GM12875 (cell line): ENCODE results near the gene HJURP.

ENCODE experiments used
- H3K4me3 ChIP-seq: one replicate; pipeline ENCODE4 v1.5.1; 2011; ENCODE audit warnings: low read depth, low read length, control low read depth
- TF ChIP-seq, protein P1 (sequence below): IDR thresholded peaks from 2 replicates; pipeline ENCODE4 v1.5.1; 2011; ENCODE audit warnings: low read depth, mild to moderate bottlenecking, control low read depth, inconsistent platforms, low read length, moderate library complexity, borderline replicate concordance; ENCODE audit not compliant: insufficient read depth

HJURP gene

DNA sequence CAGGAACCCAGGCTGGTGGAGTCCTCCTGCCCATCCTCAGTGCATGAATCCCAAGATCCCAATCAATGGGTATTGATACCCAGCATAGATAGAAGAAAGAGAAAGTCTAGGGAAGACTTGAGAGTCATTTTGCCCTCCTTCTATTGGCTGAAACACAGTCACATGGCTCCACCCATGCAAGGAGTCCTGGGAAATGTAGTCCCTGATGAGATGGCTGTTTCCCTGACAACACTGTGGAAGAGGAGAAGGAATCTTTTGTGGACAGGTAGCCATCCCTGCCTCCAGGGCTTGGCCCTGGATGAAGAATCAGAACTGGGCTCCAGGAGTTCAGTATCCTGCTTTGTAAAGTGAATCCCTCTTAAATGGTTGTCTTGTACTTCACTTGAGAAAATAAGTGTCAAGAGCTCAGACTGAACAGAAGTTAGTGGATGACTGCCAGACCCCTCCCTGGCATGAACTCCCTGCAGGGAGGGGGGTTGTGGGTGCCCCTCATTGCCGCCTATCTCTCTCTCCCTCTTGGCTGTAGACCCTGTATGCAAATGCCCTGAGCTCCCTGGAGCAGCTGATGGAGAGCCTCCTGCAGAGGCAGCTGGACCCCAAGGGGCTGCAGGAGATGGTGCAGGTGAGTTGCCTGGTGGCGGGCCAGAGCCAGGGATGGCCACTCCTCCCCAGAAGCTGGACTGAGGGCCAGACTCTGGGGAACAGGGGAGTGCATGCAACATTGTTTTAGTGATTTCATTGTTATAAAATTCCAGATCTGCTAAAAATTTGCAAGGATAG lies 40.1 kb downstream of the HJURP start:
- TF ChIP-seq, protein P1, sequence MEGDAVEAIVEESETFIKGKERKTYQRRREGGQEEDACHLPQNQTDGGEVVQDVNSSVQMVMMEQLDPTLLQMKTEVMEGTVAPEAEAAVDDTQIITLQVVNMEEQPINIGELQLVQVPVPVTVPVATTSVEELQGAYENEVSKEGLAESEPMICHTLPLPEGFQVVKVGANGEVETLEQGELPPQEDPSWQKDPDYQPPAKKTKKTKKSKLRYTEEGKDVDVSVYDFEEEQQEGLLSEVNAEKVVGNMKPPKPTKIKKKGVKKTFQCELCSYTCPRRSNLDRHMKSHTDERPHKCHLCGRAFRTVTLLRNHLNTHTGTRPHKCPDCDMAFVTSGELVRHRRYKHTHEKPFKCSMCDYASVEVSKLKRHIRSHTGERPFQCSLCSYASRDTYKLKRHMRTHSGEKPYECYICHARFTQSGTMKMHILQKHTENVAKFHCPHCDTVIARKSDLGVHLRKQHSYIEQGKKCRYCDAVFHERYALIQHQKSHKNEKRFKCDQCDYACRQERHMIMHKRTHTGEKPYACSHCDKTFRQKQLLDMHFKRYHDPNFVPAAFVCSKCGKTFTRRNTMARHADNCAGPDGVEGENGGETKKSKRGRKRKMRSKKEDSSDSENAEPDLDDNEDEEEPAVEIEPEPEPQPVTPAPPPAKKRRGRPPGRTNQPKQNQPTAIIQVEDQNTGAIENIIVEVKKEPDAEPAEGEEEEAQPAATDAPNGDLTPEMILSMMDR = no peak
- no peak overlapping the region for H3K4me3 ChIP-seq

DNA sequence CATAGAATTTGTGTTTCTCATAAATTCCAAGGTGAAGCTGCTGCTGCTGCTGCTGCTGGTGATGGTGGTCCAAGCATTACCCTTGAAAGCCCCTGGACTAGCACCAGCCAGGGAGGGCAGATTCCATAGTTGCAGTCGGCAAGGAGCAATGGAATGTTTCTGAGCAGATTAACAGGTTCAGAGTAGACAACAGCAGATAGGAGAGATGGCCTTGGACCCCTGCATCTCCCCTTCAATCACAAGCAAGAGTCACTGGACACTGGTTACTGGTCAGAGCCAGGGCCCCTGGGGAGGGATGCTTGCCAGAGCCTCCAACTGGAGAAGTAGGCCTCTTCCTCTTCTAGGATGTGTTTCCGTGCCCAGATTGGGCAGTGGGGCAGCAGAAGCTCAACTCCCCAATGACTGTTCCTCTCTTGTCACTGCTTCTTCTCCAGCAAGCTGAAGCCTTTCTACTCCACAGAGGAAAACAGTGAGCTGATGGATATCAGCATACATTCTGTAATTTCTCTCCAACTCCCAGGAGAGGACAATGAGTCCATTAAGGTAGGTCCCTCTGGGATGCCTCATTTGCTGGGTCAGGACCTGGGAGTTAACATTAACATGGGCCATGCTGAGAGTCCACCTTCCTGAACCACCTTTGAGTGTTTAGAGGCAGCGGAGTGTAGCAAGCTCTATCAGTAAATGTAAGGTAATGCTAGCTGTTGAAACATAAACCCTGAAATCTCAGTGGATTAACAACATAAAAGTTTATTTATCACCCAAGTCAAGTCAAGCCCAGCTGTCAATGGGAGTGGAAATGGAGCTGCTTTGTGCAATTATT lies 40.9 kb downstream of the HJURP start:
- H3K4me3 ChIP-seq = no peak overlapping the region
- TF ChIP-seq, protein P1 = no peak

DNA sequence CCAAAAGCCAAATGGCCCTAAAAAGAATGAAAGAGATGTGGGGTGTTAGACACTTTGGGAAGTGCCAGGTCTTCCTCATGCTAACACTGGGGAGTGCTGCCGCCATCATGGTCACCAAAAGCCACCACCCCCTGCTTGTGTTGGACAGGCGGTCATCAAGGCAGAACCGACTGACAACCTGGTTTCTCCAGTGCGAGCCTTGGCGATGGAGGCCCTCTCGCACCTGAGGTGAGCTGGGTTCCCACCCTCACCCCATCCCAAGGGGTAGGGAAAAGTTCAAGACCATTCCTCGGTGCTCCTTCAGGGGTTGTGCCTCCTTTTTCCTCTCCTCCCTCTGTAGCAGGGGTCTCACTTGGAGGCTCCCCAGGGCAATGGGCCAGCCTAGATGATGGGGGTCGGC lies 42.6 kb downstream of the HJURP start:
- TF ChIP-seq, protein P1 = no peak
- H3K4me3 ChIP-seq = no peak overlapping the region

DNA sequence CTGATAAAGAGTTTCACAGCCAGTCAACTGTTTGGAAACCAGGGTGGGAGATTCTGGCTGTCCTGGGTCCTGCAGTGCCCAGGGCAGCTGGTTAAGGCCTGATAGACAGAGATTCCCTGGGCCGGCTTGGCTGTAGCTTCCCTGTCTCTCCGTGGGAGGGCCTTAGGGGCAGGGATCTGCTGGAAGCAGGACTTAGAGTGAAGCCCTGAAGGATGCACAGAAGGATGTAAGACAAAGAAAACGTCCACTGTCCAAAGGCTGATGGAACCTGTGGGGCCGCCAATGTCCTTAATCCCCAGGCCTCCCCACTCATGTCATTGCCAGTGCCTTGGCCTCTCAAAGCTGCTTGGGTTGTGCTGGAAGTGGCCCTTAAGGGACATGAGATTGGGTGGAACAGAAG lies 43.2 kb downstream of the HJURP start:
- TF ChIP-seq, protein P1 = no peak
- no peak overlapping the region for H3K4me3 ChIP-seq

DNA sequence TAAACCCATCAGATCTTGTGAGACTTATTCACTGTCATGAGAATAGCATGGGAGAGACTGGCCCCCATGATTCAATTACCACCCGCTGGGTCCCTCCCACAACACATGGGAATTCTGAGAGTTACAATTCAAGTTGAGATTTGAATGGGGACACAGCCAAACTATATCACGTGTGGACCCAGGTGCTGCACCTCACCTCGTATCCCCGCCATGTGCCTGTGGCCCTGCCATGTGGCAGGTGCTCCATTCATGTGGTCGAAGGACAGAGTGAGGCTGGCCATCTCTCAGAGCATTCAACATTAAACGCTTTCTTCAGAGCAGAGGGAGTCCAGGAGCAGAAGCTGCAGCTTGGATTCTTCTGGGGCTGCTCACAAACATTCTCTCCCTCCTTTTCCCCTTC lies 44.0 kb downstream of the HJURP start:
- TF ChIP-seq, protein P1 = no peak
- H3K4me3 ChIP-seq = no peak overlapping the region

DNA sequence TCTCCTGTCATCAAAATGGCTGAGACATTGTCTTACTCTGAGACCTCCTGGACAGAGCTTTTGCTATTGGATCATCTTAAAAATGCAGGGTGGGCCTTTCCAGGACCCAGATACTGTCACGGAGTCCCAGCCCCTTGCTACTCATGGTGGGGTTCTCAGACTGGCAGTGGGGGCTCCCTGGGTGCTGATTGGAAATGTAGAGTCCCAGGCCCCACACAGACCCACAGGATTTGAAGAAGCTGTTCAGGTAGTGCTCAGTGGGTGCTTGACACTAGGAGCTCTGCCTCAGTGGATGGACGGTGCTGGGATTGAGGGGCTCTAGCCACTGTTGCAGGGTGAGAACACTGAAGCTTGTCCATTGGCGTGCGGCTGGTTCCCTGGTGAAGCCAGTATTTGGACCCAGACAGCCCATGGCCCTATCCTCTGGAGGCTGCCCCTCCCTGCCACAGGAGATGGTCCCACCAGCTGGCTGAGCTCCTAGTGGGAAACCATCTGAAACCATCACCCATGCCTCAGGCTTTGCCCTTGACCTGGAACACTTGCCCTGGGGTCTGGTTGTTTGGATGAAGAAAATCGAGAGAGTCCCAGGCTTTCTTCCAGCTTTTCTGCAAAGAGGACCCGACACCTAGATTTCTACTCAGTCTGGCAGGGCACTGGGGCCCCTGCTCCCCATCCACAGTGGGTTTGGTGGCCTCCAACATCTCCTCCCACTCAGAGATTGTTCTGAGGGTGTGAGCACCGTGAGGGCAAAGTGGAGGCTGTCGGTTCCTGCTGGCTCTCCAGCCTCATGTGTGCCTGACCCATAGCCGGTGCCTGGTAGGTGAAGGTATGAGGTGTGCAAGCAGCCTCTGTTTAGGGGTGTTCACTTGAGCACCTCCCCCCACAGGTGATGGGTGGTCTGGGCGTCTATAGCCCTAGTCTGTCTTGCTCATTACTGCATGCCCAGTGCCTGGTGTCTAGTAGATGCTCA lies 46.1 kb downstream of the HJURP start:
- H3K4me3 ChIP-seq = no peak overlapping the region
- TF ChIP-seq, protein P1 = no peak
